ENCODE results near the gene EPG5.
A peak's percentile ranks its signal among the peaks of the same experiment; 100 is the strongest.

Gene EPG5

GRCh38 chr18:45802814-45803492 lies 164.2 kb downstream of the EPG5 start:
- DNase-seq (ENCODE audit: low spot score), result peak; percentile 94

DNA sequence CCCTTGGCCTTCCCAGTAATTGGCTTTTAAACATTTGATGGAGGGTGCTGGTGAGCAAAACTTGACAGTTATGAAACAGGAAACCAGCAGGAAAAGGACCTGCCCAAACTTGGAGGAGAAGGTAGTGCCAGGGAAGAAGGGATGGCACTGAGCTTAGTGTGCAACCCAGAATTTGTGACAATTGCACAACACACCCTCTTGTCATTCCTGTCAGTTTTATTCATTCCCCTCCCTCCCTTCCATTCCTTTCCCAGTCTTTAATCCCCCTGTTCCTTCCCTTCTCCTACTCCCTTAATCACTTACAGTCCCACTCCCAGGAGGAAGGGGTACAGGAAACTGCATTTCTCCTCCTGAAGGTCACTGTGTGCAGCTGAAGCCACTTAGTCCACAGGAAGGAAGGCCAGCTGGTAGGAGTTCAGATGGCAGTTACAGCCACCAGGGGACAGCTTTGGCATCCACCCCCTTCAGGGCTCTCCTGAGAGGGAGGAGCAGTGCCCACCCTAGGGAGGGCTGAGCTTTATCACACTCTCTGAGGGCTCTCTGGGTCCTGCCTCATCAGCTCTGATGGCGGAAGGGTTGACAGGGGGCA lies 165.6 kb downstream of the EPG5 start:
- DNase-seq (ENCODE audit: low spot score), result no peak
